ENCODE measurements around the gene TSEN34. TPM values are rescaled to one million over a fixed set of nuclear protein-coding genes. Genes with fewer than 3 reads are reported as not detected.
A peak's percentile ranks its signal among the peaks of the same experiment; 100 is the strongest.
"Not testable (repeated sequence)": the region's sequence is repeated elsewhere in the genome, so short reads cannot be mapped to it uniquely, and the experiment has no call there.

The TSEN34 gene
- polyA plus RNA-seq, 4 donors: 32.7 to 57.8 (median 44.8) TPM

DNA sequence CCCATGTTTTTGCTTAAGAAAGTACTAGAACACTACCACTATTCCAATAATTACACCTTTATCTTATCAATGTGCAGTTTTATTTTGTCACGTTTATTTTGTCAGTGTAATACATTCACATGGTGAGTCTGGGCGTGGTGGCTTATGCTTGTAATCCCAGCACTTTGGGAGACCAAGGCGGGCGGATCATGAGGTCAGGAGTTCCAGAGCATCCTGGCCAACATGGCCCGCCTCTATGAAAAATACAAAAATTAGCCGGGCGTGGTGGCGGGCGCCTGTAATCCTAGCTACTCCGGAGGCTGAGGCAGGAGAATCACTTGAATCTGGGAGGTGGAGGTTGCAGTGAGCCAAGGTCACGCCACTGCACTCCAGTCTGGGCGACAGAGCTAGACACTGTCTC is 3.4 kb downstream of the TSEN34 start:
- Histone ChIP-seq H3K4me1 (ENCODE audit: control insufficient read depth in 3 of 3, insufficient read depth in 2 of 3, low read depth in 1 of 3, low read length in 2 of 3) (peaks cover 0 to 16% (median 4%) of the 10 kb centered on the region in 3 donors), H3K36me3 (ENCODE audit: control insufficient read depth in 3 of 3, insufficient read depth in 2 of 3, low read depth in 1 of 3, low read length in 3 of 3) (peaks cover 2 to 44% (median 9%) of the 10 kb centered on the region in 3 donors)
- not testable (repeated sequence) for DNase-seq; H3K27me3 ChIP-seq (ENCODE audit: control insufficient read depth in 3 of 3, insufficient read depth in 3 of 3, low read length in 3 of 3); H3K4me3 ChIP-seq (ENCODE audit: low read depth in 1 of 3, low read length in 3 of 3); H3K9me3 ChIP-seq (ENCODE audit: control insufficient read depth in 2 of 2, insufficient read depth in 1 of 2, low read depth in 1 of 2, low read length in 1 of 2); H3K27ac ChIP-seq (ENCODE audit: low read depth in 1 of 3, low read length in 2 of 3); FAIRE-seq
- 86 to 92% (median 88%) methylated on average over 12 of the region's 12 CpGs for WGBS, 3 donors

- Histone ChIP-seq H3K27ac (ENCODE audit: low read depth in 1 of 3, low read length in 2 of 3) (no peak overlapping the region), H3K36me3 (ENCODE audit: control insufficient read depth in 3 of 3, insufficient read depth in 2 of 3, low read depth in 1 of 3, low read length in 3 of 3) (peaks cover 2 to 49% (median 9%) of the 10 kb centered on the region in 3 donors), H3K27me3 (ENCODE audit: control insufficient read depth in 3 of 3, insufficient read depth in 3 of 3, low read length in 3 of 3) (no peaks in the 10 kb centered on the region), H3K4me3 (ENCODE audit: low read depth in 1 of 3, low read length in 3 of 3) (no peak overlapping the region), H3K4me1 (ENCODE audit: control insufficient read depth in 3 of 3, insufficient read depth in 2 of 3, low read depth in 1 of 3, low read length in 2 of 3) (peaks cover 0 to 16% (median 4%) of the 10 kb centered on the region in 3 donors), H3K9me3 (ENCODE audit: control insufficient read depth in 2 of 2, insufficient read depth in 1 of 2, low read depth in 1 of 2, low read length in 1 of 2) (no peaks in the 10 kb centered on the region)
- FAIRE-seq (no peak), DNase-seq (no peak)
- 91 to 94% (median 92%) methylated on average over 7 of the region's 7 CpGs for WGBS, 3 donors
Measured at GRCh38 chr19:54196536-54196935, 5.4 kb downstream of the TSEN34 start.

GRCh38 chr19:54197121-54197520 is 6.0 kb downstream of the TSEN34 start:
- Histone ChIP-seq H3K9me3 (ENCODE audit: control insufficient read depth in 2 of 2, insufficient read depth in 1 of 2, low read depth in 1 of 2, low read length in 1 of 2) (no peaks in the 10 kb centered on the region), H3K4me3 (ENCODE audit: low read depth in 1 of 3, low read length in 3 of 3) (no peak overlapping the region), H3K27me3 (ENCODE audit: control insufficient read depth in 3 of 3, insufficient read depth in 3 of 3, low read length in 3 of 3) (no peaks in the 10 kb centered on the region), H3K4me1 (ENCODE audit: control insufficient read depth in 3 of 3, insufficient read depth in 2 of 3, low read depth in 1 of 3, low read length in 2 of 3) (peaks cover 1 to 16% (median 3%) of the 10 kb centered on the region in 3 donors), H3K27ac (ENCODE audit: low read depth in 1 of 3, low read length in 2 of 3) (no peak overlapping the region), H3K36me3 (ENCODE audit: control insufficient read depth in 3 of 3, insufficient read depth in 2 of 3, low read depth in 1 of 3, low read length in 3 of 3) (peaks cover 8 to 49% (median 9%) of the 10 kb centered on the region in 3 donors)
- DNase-seq: no peak
- FAIRE-seq: no peak
- WGBS, 3 donors: 85 to 91% (median 86%) methylated on average over 3 of the region's 3 CpGs

- Histone ChIP-seq H3K4me1 (ENCODE audit: control insufficient read depth in 3 of 3, insufficient read depth in 2 of 3, low read depth in 1 of 3, low read length in 2 of 3) (peaks cover 3 to 27% (median 10%) of the 10 kb centered on the region in 3 donors), H3K4me3 (ENCODE audit: low read depth in 1 of 3, low read length in 3 of 3) (no peak overlapping the region), H3K27me3 (ENCODE audit: control insufficient read depth in 3 of 3, insufficient read depth in 3 of 3, low read length in 3 of 3) (no peaks in the 10 kb centered on the region), H3K36me3 (ENCODE audit: control insufficient read depth in 3 of 3, insufficient read depth in 2 of 3, low read depth in 1 of 3, low read length in 3 of 3) (peaks cover 7 to 48% (median 15%) of the 10 kb centered on the region in 3 donors), H3K27ac (ENCODE audit: low read depth in 1 of 3, low read length in 2 of 3) (no peak overlapping the region), H3K9me3 (ENCODE audit: control insufficient read depth in 2 of 2, insufficient read depth in 1 of 2, low read depth in 1 of 2, low read length in 1 of 2) (no peaks in the 10 kb centered on the region)
- DNase-seq (no peak), FAIRE-seq (no peak)
- 92 to 96% (median 93%) methylated on average over 16 of the region's 16 CpGs for WGBS, 3 donors
Measured at GRCh38 chr19:54199401-54199800, 8.3 kb downstream of the TSEN34 start.

DNA sequence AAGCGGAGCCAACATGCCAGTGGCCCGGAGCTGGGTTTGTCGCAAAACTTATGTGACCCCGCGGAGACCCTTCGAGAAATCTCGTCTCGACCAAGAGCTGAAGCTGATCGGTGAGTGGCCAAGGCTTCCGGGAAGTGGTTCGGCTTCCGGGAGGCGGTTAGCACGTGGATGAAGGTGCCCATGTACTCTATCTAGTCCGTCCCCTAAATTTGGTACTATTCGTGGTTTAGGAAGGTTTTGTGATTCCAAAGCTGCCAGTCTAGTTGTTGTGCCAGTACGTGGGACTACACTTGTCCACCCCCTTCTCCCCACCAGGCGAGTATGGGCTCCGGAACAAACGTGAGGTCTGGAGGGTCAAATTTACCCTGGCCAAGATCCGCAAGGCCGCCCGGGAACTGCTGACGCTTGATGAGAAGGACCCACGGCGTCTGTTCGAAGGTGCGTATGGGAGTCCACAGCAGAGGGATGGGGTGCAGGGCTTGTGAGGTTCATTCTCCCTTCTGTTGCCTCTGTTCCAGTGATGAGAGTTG is 10.1 kb downstream of the TSEN34 start:
- no peaks in the 10 kb centered on the region for H3K27me3 ChIP-seq (ENCODE audit: control insufficient read depth in 3 of 3, insufficient read depth in 3 of 3, low read length in 3 of 3)
- WGBS, 3 donors: 1 to 2% (median 2%) methylated on average over 27 to 28 of the region's 28 CpGs
- DNase-seq (no peak), FAIRE-seq (no peak)
- H3K36me3 ChIP-seq (ENCODE audit: control insufficient read depth in 3 of 3, insufficient read depth in 2 of 3, low read depth in 1 of 3, low read length in 3 of 3): peaks cover 9 to 51% (median 17%) of the 10 kb centered on the region in 3 donors
- peak overlapping the region; percentile 53 to 68 (median 62) for H3K4me3 ChIP-seq (ENCODE audit: low read depth in 1 of 3, low read length in 3 of 3)
- H3K4me1 ChIP-seq (ENCODE audit: control insufficient read depth in 3 of 3, insufficient read depth in 2 of 3, low read depth in 1 of 3, low read length in 2 of 3): peaks cover 3 to 31% (median 10%) of the 10 kb centered on the region in 3 donors
- peak overlapping the region; percentile 68 to 95 (median 95) for H3K27ac ChIP-seq (ENCODE audit: low read depth in 1 of 3, low read length in 2 of 3)
- H3K9me3 ChIP-seq (ENCODE audit: control insufficient read depth in 2 of 2, insufficient read depth in 1 of 2, low read depth in 1 of 2, low read length in 1 of 2): no peaks in the 10 kb centered on the region

GRCh38 chr19:54201980-54202379 is 10.9 kb downstream of the TSEN34 start:
- FAIRE-seq (no peak), DNase-seq (no peak)
- Histone ChIP-seq H3K27me3 (ENCODE audit: control insufficient read depth in 3 of 3, insufficient read depth in 3 of 3, low read length in 3 of 3) (no peaks in the 10 kb centered on the region), H3K36me3 (ENCODE audit: control insufficient read depth in 3 of 3, insufficient read depth in 2 of 3, low read depth in 1 of 3, low read length in 3 of 3) (peaks cover 14 to 58% (median 22%) of the 10 kb centered on the region in 3 donors), H3K4me3 (ENCODE audit: low read depth in 1 of 3, low read length in 3 of 3) (peak overlapping the region in 2 of 3 donors; percentile 62 to 68), H3K27ac (ENCODE audit: low read depth in 1 of 3, low read length in 2 of 3) (peak overlapping the region in 2 of 3 donors; percentile 95), H3K9me3 (ENCODE audit: control insufficient read depth in 2 of 2, insufficient read depth in 1 of 2, low read depth in 1 of 2, low read length in 1 of 2) (no peaks in the 10 kb centered on the region), H3K4me1 (ENCODE audit: control insufficient read depth in 3 of 3, insufficient read depth in 2 of 3, low read depth in 1 of 3, low read length in 2 of 3) (peaks cover 3 to 35% (median 10%) of the 10 kb centered on the region in 3 donors)
- WGBS, 3 donors: 36 to 56% (median 43%) methylated on average over 13 of the region's 13 CpGs

DNA sequence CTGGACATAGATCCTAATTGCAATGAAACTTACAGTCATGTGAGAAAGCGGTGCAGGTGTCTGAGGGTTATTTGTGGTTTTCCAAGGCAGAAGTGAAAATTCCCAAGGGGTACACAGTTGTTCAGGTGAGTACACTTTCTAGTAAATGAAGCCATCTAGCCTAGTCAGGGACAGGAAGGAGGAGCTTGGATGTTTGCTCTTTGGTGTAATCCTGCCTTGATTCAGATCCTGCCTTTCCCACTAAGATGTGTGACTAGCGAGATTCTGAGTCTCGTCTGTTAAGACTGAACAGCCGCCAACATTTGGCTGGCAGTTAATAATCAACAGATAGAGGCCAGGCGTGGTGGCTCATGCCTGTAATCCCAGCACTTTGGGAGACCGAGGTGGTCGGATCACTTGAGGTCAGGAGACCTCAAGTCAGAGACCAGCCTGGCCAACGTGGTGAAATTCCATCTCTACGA is 12.1 kb downstream of the TSEN34 start:
- Histone ChIP-seq H3K27ac (ENCODE audit: low read depth in 1 of 3, low read length in 2 of 3) (peak overlapping the region in 2 of 3 donors; percentile 2 to 36), H3K9me3 (ENCODE audit: control insufficient read depth in 2 of 2, insufficient read depth in 1 of 2, low read depth in 1 of 2, low read length in 1 of 2) (no peaks in the 10 kb centered on the region), H3K36me3 (ENCODE audit: control insufficient read depth in 3 of 3, insufficient read depth in 2 of 3, low read depth in 1 of 3, low read length in 3 of 3) (peaks cover 16 to 63% (median 25%) of the 10 kb centered on the region in 3 donors), H3K4me1 (ENCODE audit: control insufficient read depth in 3 of 3, insufficient read depth in 2 of 3, low read depth in 1 of 3, low read length in 2 of 3) (peaks cover 3 to 44% (median 10%) of the 10 kb centered on the region in 3 donors), H3K4me3 (ENCODE audit: low read depth in 1 of 3, low read length in 3 of 3) (peak overlapping the region in 2 of 3 donors; percentile 13 to 15), H3K27me3 (ENCODE audit: control insufficient read depth in 3 of 3, insufficient read depth in 3 of 3, low read length in 3 of 3) (no peaks in the 10 kb centered on the region)
- DNase-seq (peak; percentile 44 to 49), FAIRE-seq (no peak)
- 9 to 40% (median 24%) methylated on average over 9 of the region's 9 CpGs for WGBS, 3 donors

DNA sequence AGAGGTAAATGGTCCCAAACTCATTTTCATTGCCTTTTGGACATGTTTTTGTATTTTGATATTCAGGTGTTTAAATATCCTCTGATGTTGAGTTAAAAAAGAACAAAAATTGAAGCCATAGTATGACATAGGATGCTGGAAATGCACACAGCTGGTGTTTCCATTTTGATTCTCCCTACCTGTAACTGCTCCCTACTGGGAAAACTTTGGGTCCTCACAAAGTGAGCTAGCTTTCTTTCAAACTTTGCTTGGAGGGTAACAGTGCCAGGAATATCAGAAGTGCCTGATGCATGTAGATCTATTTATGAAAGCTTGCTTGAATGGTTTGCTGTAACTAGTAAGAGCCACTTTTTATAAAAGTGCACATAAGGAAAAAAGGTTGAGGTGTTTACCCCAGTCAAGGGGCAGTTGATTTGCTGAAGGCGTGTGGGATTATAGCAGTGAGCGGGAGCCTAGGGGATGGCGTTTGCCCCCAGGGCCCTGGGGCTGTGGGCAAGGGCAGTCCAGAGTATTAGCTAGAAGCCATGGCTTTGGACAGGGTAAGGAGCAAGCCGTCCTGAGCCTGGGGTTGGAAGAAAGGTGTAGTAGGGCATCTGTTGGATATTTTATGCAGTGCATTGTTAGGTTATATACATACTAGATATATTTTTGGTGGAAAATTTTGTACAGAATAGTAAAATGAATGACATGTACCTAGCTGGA is 13.8 kb downstream of the TSEN34 start:
- WGBS, 3 donors: 72 to 79% (median 75%) methylated on average over 4 of the region's 4 CpGs
- H3K4me3 ChIP-seq (ENCODE audit: low read depth in 1 of 3, low read length in 3 of 3): no peak overlapping the region
- H3K27ac ChIP-seq (ENCODE audit: low read depth in 1 of 3, low read length in 2 of 3): no peak overlapping the region
- H3K9me3 ChIP-seq (ENCODE audit: control insufficient read depth in 2 of 2, insufficient read depth in 1 of 2, low read depth in 1 of 2, low read length in 1 of 2): no peaks in the 10 kb centered on the region
- peaks cover 10 to 61% (median 15%) of the 10 kb centered on the region in 3 donors for H3K4me1 ChIP-seq (ENCODE audit: control insufficient read depth in 3 of 3, insufficient read depth in 2 of 3, low read depth in 1 of 3, low read length in 2 of 3)
- no peak for DNase-seq
- FAIRE-seq: no peak
- no peaks in the 10 kb centered on the region for H3K27me3 ChIP-seq (ENCODE audit: control insufficient read depth in 3 of 3, insufficient read depth in 3 of 3, low read length in 3 of 3)
- H3K36me3 ChIP-seq (ENCODE audit: control insufficient read depth in 3 of 3, insufficient read depth in 2 of 3, low read depth in 1 of 3, low read length in 3 of 3): peaks cover 16 to 74% (median 25%) of the 10 kb centered on the region in 3 donors

All from small intestine (tissue), 7 donors.